Mesendoderm (in vitro differentiated cells): Measurements from ENCODE around the gene SPEF2.

Experiments
- DNase-seq: peaks from one replicate; pipeline ENCODE4 v3.0.0; 2013
- H2AK5ac ChIP-seq: 2 replicates; pipeline ENCODE4 v1.6.1; 2013; ENCODE audit warnings: low read length, inconsistent platforms
- H2BK120ac ChIP-seq: 2 replicates; pipeline ENCODE4 v1.6.1; 2013; ENCODE audit warnings: low read depth, mild to moderate bottlenecking, low read length, moderate library complexity, mixed read lengths
- H2BK15ac ChIP-seq: replicated peaks from 2 replicates; pipeline ENCODE4 v1.6.1; 2013; ENCODE audit warnings: low read depth, mild to moderate bottlenecking, moderate library complexity
- H2BK5ac ChIP-seq: 2 replicates; pipeline ENCODE4 v1.6.1; 2013; ENCODE audit warnings: low read length, inconsistent platforms
- H3K18ac ChIP-seq: 2 replicates; pipeline ENCODE4 v1.6.1; 2013; ENCODE audit warnings: mild to moderate bottlenecking, low read length, mixed read lengths
- H3K23ac ChIP-seq: one replicate; pipeline ENCODE4 v1.6.1; 2013; ENCODE audit warnings: low read length
- H3K27ac ChIP-seq: 2 replicates; pipeline ENCODE4 v1.5.1; 2013; ENCODE audit warnings: low read depth, mild to moderate bottlenecking, inconsistent platforms, low read length, moderate library complexity
- H3K27me3 ChIP-seq: 2 replicates; pipeline ENCODE4 v1.6.1; 2013; ENCODE audit warnings: low read length, control low read depth, mild to moderate bottlenecking, inconsistent platforms; ENCODE audit not compliant: insufficient read depth, poor library complexity
- H3K36me3 ChIP-seq: 2 replicates; pipeline ENCODE4 v1.6.1; 2013; ENCODE audit warnings: low read length, inconsistent platforms; ENCODE audit not compliant: control insufficient read depth, insufficient read depth
- H3K4ac ChIP-seq: one replicate; pipeline ENCODE4 v1.6.1; 2013; ENCODE audit warnings: low read depth, mild to moderate bottlenecking, low read length, moderate library complexity
- H3K4me1 ChIP-seq: 2 replicates; pipeline ENCODE4 v1.6.1; 2013; ENCODE audit warnings: low read depth, low read length, inconsistent platforms; ENCODE audit not compliant: control insufficient read depth
- H3K4me2 ChIP-seq: 2 replicates; pipeline ENCODE4 v1.6.1; 2013; ENCODE audit warnings: low read length
- H3K4me3 ChIP-seq: 2 replicates; pipeline ENCODE4 v1.5.1; 2013; ENCODE audit warnings: mild to moderate bottlenecking, low read length
- H3K56ac ChIP-seq: one replicate; pipeline ENCODE4 v1.6.1; 2013; ENCODE audit warnings: low read length
- H3K79me1 ChIP-seq: 2 replicates; pipeline ENCODE4 v1.6.1; 2013; ENCODE audit warnings: low read length, inconsistent platforms
- H3K79me2 ChIP-seq: 2 replicates; pipeline ENCODE4 v1.6.1; 2013; ENCODE audit warnings: mild to moderate bottlenecking, low read length; ENCODE audit not compliant: control insufficient read depth, insufficient read depth
- H3K9ac ChIP-seq: 2 replicates; pipeline ENCODE4 v1.6.1; 2013; ENCODE audit warnings: low read length, inconsistent platforms
- H4K5ac ChIP-seq: one replicate; pipeline ENCODE4 v1.6.1; 2013; ENCODE audit warnings: low read length
- H4K8ac ChIP-seq: one replicate; pipeline ENCODE4 v1.6.1; 2013; ENCODE audit warnings: low read depth, mild to moderate bottlenecking, control low read depth, low read length, moderate library complexity
- WGBS: extraction: QIAGEN DNeasy Blood & Tissue Kit; methylation state at CpG from one replicate; pipeline ENCODE4 v1.1.7; 2013; ENCODE audit warnings: low lambda C conversion rate, missing lambda C conversion rate; ENCODE audit not compliant: insufficient coverage; ENCODE audit errors: extremely low coverage; 5-methylcytosine and 5-hydroxymethylcytosine counted together

Gene SPEF2

GRCh38 chr5:35799181-35799580 is 181.5 kb downstream of the SPEF2 start:
- H3K4me3 ChIP-seq = no peak overlapping the region
- no peak overlapping the region for H4K8ac ChIP-seq
- H3K27ac ChIP-seq = no peak overlapping the region
- no peak overlapping the region for H2BK5ac ChIP-seq
- no peak for DNase-seq
- no peaks in the 10 kb centered on the region for H3K27me3 ChIP-seq
- no peak overlapping the region for H3K23ac ChIP-seq
- no peak overlapping the region for H2AK5ac ChIP-seq
- H3K56ac ChIP-seq = no peak overlapping the region
- no peak overlapping the region for H4K5ac ChIP-seq
- H3K4ac ChIP-seq = no peak overlapping the region
- H3K18ac ChIP-seq = no peak overlapping the region
- no peak overlapping the region for H2BK120ac ChIP-seq
- H3K4me2 ChIP-seq = no peak overlapping the region
- no peak overlapping the region for H2BK15ac ChIP-seq
- no peaks in the 10 kb centered on the region for H3K36me3 ChIP-seq
- H3K79me1 ChIP-seq = no peaks in the 10 kb centered on the region
- no peaks in the 10 kb centered on the region for H3K79me2 ChIP-seq
- no peak overlapping the region for H3K9ac ChIP-seq
- peaks cover 2% of the 10 kb centered on the region for H3K4me1 ChIP-seq

- H3K4me3 ChIP-seq = no peak overlapping the region
- H3K36me3 ChIP-seq = no peaks in the 10 kb centered on the region
- no peak overlapping the region for H2BK5ac ChIP-seq
- H3K9ac ChIP-seq = no peak overlapping the region
- no peaks in the 10 kb centered on the region for H3K79me1 ChIP-seq
- H3K79me2 ChIP-seq = no peaks in the 10 kb centered on the region
- H4K5ac ChIP-seq = no peak overlapping the region
- no peaks in the 10 kb centered on the region for H3K27me3 ChIP-seq
- no peak overlapping the region for H3K27ac ChIP-seq
- no peak for DNase-seq
- no peak overlapping the region for H3K18ac ChIP-seq
- no peak overlapping the region for H2AK5ac ChIP-seq
- H3K4ac ChIP-seq = no peak overlapping the region
- H3K4me2 ChIP-seq = no peak overlapping the region
- H3K23ac ChIP-seq = no peak overlapping the region
- H3K4me1 ChIP-seq = peaks cover 2% of the 10 kb centered on the region
- no peak overlapping the region for H4K8ac ChIP-seq
- H2BK15ac ChIP-seq = no peak overlapping the region
- no peak overlapping the region for H2BK120ac ChIP-seq
- H3K56ac ChIP-seq = no peak overlapping the region
- WGBS = no CpG with 5 or more reads among the region's 1 CpG
Observed at GRCh38 chr5:35799753-35800152, 182.1 kb downstream of the SPEF2 start.

GRCh38 chr5:35803191-35803651 is 185.6 kb downstream of the SPEF2 start:
- Histone ChIP-seq H4K8ac (no peak overlapping the region), H2AK5ac (no peak overlapping the region), H3K23ac (no peak overlapping the region), H3K27me3 (no peaks in the 10 kb centered on the region), H3K79me2 (no peaks in the 10 kb centered on the region), H3K56ac (no peak overlapping the region), H3K27ac (no peak overlapping the region), H3K18ac (no peak overlapping the region), H3K4ac (no peak overlapping the region), H3K79me1 (no peaks in the 10 kb centered on the region), H2BK120ac (no peak overlapping the region), H2BK15ac (no peak overlapping the region), H3K4me1 (peaks cover 2% of the 10 kb centered on the region), H3K9ac (no peak overlapping the region), H3K4me3 (no peak overlapping the region), H2BK5ac (no peak overlapping the region), H3K4me2 (no peak overlapping the region), H3K36me3 (no peaks in the 10 kb centered on the region), H4K5ac (no peak overlapping the region)
- peak; percentile 92 for DNase-seq
- WGBS = no CpG with 5 or more reads among the region's 4 CpGs

DNA sequence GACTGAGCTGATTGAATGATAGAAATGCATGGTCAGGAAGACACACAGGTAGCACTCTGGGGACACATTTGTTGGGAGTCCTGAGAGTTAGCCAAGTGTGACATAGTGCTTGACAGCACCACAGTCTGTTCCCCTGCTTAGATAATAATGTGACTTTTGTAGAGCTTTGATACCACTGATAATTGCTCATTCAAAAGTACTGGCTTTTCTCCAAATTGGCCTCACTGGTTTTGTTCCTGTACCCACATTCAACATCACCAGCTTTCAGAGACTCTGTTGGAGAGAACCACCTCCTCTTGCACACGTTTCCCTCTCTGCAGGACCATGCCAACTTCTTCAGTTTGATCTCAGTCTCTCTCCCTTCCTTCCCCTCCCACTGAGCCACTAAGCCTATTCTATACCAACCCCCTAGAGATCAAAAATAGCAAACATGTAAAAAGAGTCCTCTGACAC is 186.6 kb downstream of the SPEF2 start:
- H3K4me1 ChIP-seq = peaks cover 2% of the 10 kb centered on the region
- no peak overlapping the region for H3K4me3 ChIP-seq
- H3K4ac ChIP-seq = no peak overlapping the region
- H3K79me2 ChIP-seq = no peaks in the 10 kb centered on the region
- no peak overlapping the region for H3K9ac ChIP-seq
- no peak for DNase-seq
- WGBS = no CpG with 5 or more reads among the region's 1 CpG
- H3K56ac ChIP-seq = no peak overlapping the region
- H2BK5ac ChIP-seq = no peak overlapping the region
- no peak overlapping the region for H3K4me2 ChIP-seq
- H3K18ac ChIP-seq = no peak overlapping the region
- no peaks in the 10 kb centered on the region for H3K79me1 ChIP-seq
- no peak overlapping the region for H3K23ac ChIP-seq
- no peaks in the 10 kb centered on the region for H3K27me3 ChIP-seq
- H3K27ac ChIP-seq = no peak overlapping the region
- H4K8ac ChIP-seq = no peak overlapping the region
- H2BK15ac ChIP-seq = no peak overlapping the region
- H2AK5ac ChIP-seq = no peak overlapping the region
- H3K36me3 ChIP-seq = no peaks in the 10 kb centered on the region
- no peak overlapping the region for H2BK120ac ChIP-seq
- no peak overlapping the region for H4K5ac ChIP-seq

DNA sequence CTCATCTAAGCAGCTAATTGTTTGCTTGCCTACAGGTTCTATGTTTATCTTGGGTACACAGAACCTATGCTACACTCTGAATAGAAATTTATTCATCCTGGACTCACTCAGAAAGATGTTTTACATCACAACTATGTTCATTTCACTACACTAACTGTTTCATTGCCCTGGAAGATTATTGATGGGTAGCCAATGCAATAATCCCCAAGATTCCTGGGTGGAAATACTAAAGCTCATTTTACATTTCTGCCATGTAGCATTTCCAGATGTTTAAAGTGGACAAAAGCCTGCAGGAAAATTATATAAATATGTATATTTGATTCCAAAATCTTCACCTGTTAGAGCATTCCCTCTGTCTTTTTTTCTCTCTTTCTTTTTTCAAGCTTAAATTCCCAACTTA is 187.2 kb downstream of the SPEF2 start:
- Histone ChIP-seq H3K4me3 (no peak overlapping the region), H2BK5ac (no peak overlapping the region), H2BK120ac (no peak overlapping the region), H3K23ac (no peak overlapping the region), H3K4me1 (peaks cover 2% of the 10 kb centered on the region), H3K56ac (no peak overlapping the region), H3K18ac (no peak overlapping the region), H2BK15ac (no peak overlapping the region), H4K8ac (no peak overlapping the region), H3K27ac (no peak overlapping the region), H3K36me3 (no peaks in the 10 kb centered on the region), H3K4ac (no peak overlapping the region), H3K4me2 (no peak overlapping the region), H3K79me2 (no peaks in the 10 kb centered on the region), H3K79me1 (no peaks in the 10 kb centered on the region), H3K9ac (no peak overlapping the region), H4K5ac (no peak overlapping the region), H3K27me3 (no peaks in the 10 kb centered on the region), H2AK5ac (no peak overlapping the region)
- no peak for DNase-seq

GRCh38 chr5:35810601-35811000 is 192.9 kb downstream of the SPEF2 start:
- Histone ChIP-seq H3K18ac (no peak overlapping the region), H3K79me2 (no peaks in the 10 kb centered on the region), H3K4me3 (no peak overlapping the region), H3K36me3 (no peaks in the 10 kb centered on the region), H3K4ac (no peak overlapping the region), H3K56ac (no peak overlapping the region), H2BK15ac (no peak overlapping the region), H4K5ac (no peak overlapping the region), H3K4me1 (no peaks in the 10 kb centered on the region), H3K4me2 (no peak overlapping the region), H2BK5ac (no peak overlapping the region), H3K9ac (no peak overlapping the region), H3K27me3 (no peaks in the 10 kb centered on the region), H3K27ac (no peak overlapping the region), H2AK5ac (no peak overlapping the region), H2BK120ac (no peak overlapping the region), H4K8ac (no peak overlapping the region), H3K79me1 (no peaks in the 10 kb centered on the region), H3K23ac (no peak overlapping the region)
- no peak for DNase-seq
